K562 (cell line): ENCODE results near the gene RREB1. TPM values are rescaled to one million over a fixed set of nuclear protein-coding genes. Genes with fewer than 3 reads are reported as not detected.
A peak's percentile ranks its signal among the peaks of the same experiment; 100 is the strongest.

Source experiments
- ETS1 ChIP-seq: conservative IDR thresholded peaks from 2 replicates; pipeline ENCODE4 v1.6.1; 2011; ENCODE audit warnings: low read depth, mild to moderate bottlenecking, low read length; ENCODE audit not compliant: control insufficient read depth
- GTF3C2 ChIP-seq: IDR thresholded peaks from 3 replicates; pipeline ENCODE4 v1.6.1; 2011; ENCODE audit warnings: borderline replicate concordance, mild to moderate bottlenecking, moderate library complexity; ENCODE audit not compliant: insufficient read length; ENCODE audit errors: extremely low read depth
- MCM2 ChIP-seq: fragments of 450-650 bp; IDR thresholded peaks from 2 replicates; pipeline ENCODE4 v1.6.1; 2017; ENCODE audit warnings: low read depth, mild to moderate bottlenecking
- MYBL2 ChIP-seq, 2 experiments: fragments of 450-650 bp in 1 of 2; sonication (generic) in 1 of 2; formaldehyde crosslinking in 1 of 2; IDR thresholded peaks; 2 replicates each; pipeline versions ENCODE4 v1.6.1 to v1.8.1; 2017 to 2022; ENCODE audit warnings: borderline replicate concordance in 1 of 2, inconsistent platforms in 1 of 2, low read depth in 1 of 2, mild to moderate bottlenecking in 1 of 2, missing genetic modification reagents in 1 of 2, moderate library complexity in 1 of 2
- RBFOX2 ChIP-seq: fragments of 200-400 bp; formaldehyde crosslinking; IDR thresholded peaks from 2 replicates; pipeline ENCODE4 v1.6.1; 2017; ENCODE audit warnings: low read depth, mild to moderate bottlenecking, low read length, moderate library complexity
- SMAD1 ChIP-seq: fragments of 150-350 bp; IDR thresholded peaks from 2 replicates; pipeline ENCODE4 v1.6.1; 2014; ENCODE audit warnings: low read length, low read depth; ENCODE audit not compliant: partially characterized antibody
- STAT6 ChIP-seq: sonication (generic); formaldehyde crosslinking; IDR thresholded peaks from 2 replicates; pipeline ENCODE4 v1.8.1; 2023; ENCODE audit warnings: mild to moderate bottlenecking, missing genetic modification reagents
- TRIM24 ChIP-seq, 2 experiments: fragments of 450-650 bp; IDR thresholded peaks; 2 replicates each; pipeline ENCODE4 v1.6.1; 2016
- YY1 ChIP-seq, 3 experiments: IDR thresholded peaks; 2 replicates each; pipeline ENCODE4 v1.6.1; 2011; ENCODE audit warnings: low read length in 2 of 3, mild to moderate bottlenecking in 2 of 3, moderate library complexity in 2 of 3, borderline replicate concordance in 1 of 3, control low read depth in 1 of 3, low read depth in 1 of 3; ENCODE audit not compliant: insufficient read depth in 3 of 3, insufficient replicate concordance in 2 of 3, control insufficient read depth in 1 of 3, insufficient read length in 1 of 3; ENCODE audit errors: extremely low read depth in 1 of 3
- ZBTB26 ChIP-seq: fragments of 450-650 bp; formaldehyde crosslinking; IDR thresholded peaks from 2 replicates; pipeline ENCODE4 v1.4.0; 2022; ENCODE audit warnings: missing genetic modification characterization
- ZBTB49 ChIP-seq: sonication (generic); formaldehyde crosslinking; IDR thresholded peaks from 2 replicates; pipeline ENCODE4 v1.8.0; 2022; ENCODE audit warnings: missing genetic modification reagents, mild to moderate bottlenecking, borderline replicate concordance
- ZNF121 ChIP-seq: sonication (generic); formaldehyde crosslinking; conservative IDR thresholded peaks from 2 replicates; pipeline ENCODE4 v1.8.0; 2022; ENCODE audit warnings: missing genetic modification reagents
- ZNF232 ChIP-seq: sonication (generic); formaldehyde crosslinking; IDR thresholded peaks from 2 replicates; pipeline ENCODE4 v1.8.0; 2022; ENCODE audit warnings: mild to moderate bottlenecking, missing genetic modification reagents
- ZNF79 ChIP-seq: fragments of 250-450 bp; sonication (Bioruptor Pico); IDR thresholded peaks from 2 replicates; pipeline ENCODE4 v1.4.0; 2020; ENCODE audit warnings: low read depth, mild to moderate bottlenecking, moderate library complexity
- polyA plus RNA-seq, 8 experiments: library from polyadenylated mRNA; depleted of rRNA in 4 of 8; stranded (reverse) in 5 of 8; unstranded in 3 of 8; fragments of >200 nt; fragmentation: Nextera tagmentation in 2 of 8; fragmentation: Illumina TruSeq in 1 of 8; extraction: Ambion mirVana in 2 of 8; extraction: Trizol in 1 of 8; gene quantifications; 2 replicates each; pipeline versions ENCODE4 v1.2.1 to v1.2.3, GENCODE V29; 2011 to 2014; ENCODE audit warnings: inconsistent platforms in 1 of 8, missing spikeins in 1 of 8
- total RNA-seq, 7 experiments: library from RNA; depleted of rRNA in 6 of 7; stranded (reverse); fragments of >200 nt in 6 of 7; fragmentation: Illumina TruSeq in 2 of 7; extraction: Trizol in 2 of 7; gene quantifications; 2 replicates each; pipeline versions ENCODE4 v1.2.1 to v1.2.3, GENCODE V29; 2011 to 2021; ENCODE audit warnings: low replicate concordance in 1 of 7

RREB1 gene
- total and polyA plus RNA-seq, 9 of the 15 experiments (the other 6 are each of a cell fraction or from before 2014, with no cell fraction given), result 3.3 to 64.2 (median 19.3) TPM

- no peak for TF ChIP-seq ZBTB26
- TF ChIP-seq ZNF121, result no peak
- no peak for TF ChIP-seq TRIM24 (IDR thresholded peaks at IDR 0.05)
- TF ChIP-seq ZNF232 (CRISPR knock-in tag), result no peak
- TF ChIP-seq YY1 (IDR thresholded peaks at IDR 0.05; ENCODE audit: borderline replicate concordance in 1 of 3, control insufficient read depth in 1 of 3, extremely low read depth in 1 of 3, insufficient read depth in 3 of 3, insufficient read length in 1 of 3, insufficient replicate concordance in 2 of 3, low read depth in 1 of 3, low read length in 2 of 3), result peak in 2 of 3 experiments; percentile 64 to 65
- TF ChIP-seq ZNF79 (CRISPR knock-in tag), result no peak
- TF ChIP-seq GTF3C2, result no peak
- no peak for TF ChIP-seq MCM2
- no peak for TF ChIP-seq RBFOX2
- no peak for TF ChIP-seq STAT6 (CRISPR knock-in tag)
- TF ChIP-seq MYBL2 (IDR thresholded peaks at IDR 0.05; ENCODE audit: low read depth), result no peak
- no peak for TF ChIP-seq MYBL2 (CRISPR knock-in tag; IDR thresholded peaks at IDR 0.05; ENCODE audit: borderline replicate concordance)
- TF ChIP-seq ETS1, result 0 out of 2 replicates have a peak, but pooled peaks have one; percentile 54
- TF ChIP-seq ZBTB49 (CRISPR knock-in tag), result no peak
- no peak for TF ChIP-seq SMAD1
Measured at GRCh38 chr6:7238900-7239589, 131.3 kb downstream of the RREB1 start (continued).
